Kidney (tissue), 14 donors: ENCODE measurements around the gene PRR5L. TPM values are rescaled to one million over a fixed set of nuclear protein-coding genes. Genes with fewer than 3 reads are reported as not detected.

ENCODE experiments used
- DNase-seq, 5 donors: peaks; one replicate each; pipeline ENCODE4 v3.0.0-alpha.2; 2013 to 2020
- FAIRE-seq: peaks from 2 replicates; lab custom pipeline; 2012; peaks lifted over from hg19 to GRCh38; lab: Jason Lieb, UNC
- H3K27ac ChIP-seq, 2 donors: one replicate each; pipeline ENCODE4 v1.7.0; 2013; ENCODE audit warnings: low read depth in 2 of 2, low read length in 2 of 2, inconsistent platforms in 1 of 2
- H3K27me3 ChIP-seq: one replicate; pipeline ENCODE4 v1.7.1; 2013; ENCODE audit warnings: low read length, inconsistent platforms; ENCODE audit not compliant: control insufficient read depth, insufficient read depth
- H3K36me3 ChIP-seq, 3 donors: one replicate each; pipeline versions ENCODE4 v1.7.0 to v1.7.1; 2013; ENCODE audit warnings: low read length in 3 of 3, control low read depth in 1 of 3, inconsistent platforms in 1 of 3; ENCODE audit not compliant: insufficient read depth in 3 of 3, control insufficient read depth in 2 of 3
- H3K4me1 ChIP-seq, 3 donors: one replicate each; pipeline versions ENCODE4 v1.7.0 to v1.7.1; 2013; ENCODE audit warnings: low read length in 3 of 3, inconsistent platforms in 1 of 3, low read depth in 1 of 3; ENCODE audit not compliant: control insufficient read depth in 2 of 3, insufficient read depth in 2 of 3
- H3K4me3 ChIP-seq, 3 donors: one replicate each; pipeline versions ENCODE4 v1.7.0 to v1.8.1; 2013; ENCODE audit warnings: low read length in 3 of 3, control low read depth in 1 of 3, inconsistent platforms in 1 of 3
- H3K9ac ChIP-seq, 3 donors: one replicate each; pipeline versions ENCODE4 v1.7.0 to v1.7.1; 2013; ENCODE audit warnings: low read length in 3 of 3, control low read depth in 1 of 3, inconsistent platforms in 1 of 3
- H3K9me3 ChIP-seq, 3 donors: one replicate each; pipeline versions ENCODE4 v1.7.0 to v1.7.1; 2013; ENCODE audit warnings: low read length in 3 of 3, control low read depth in 1 of 3, inconsistent platforms in 1 of 3; ENCODE audit not compliant: control insufficient read depth in 2 of 3, insufficient read depth in 1 of 3
- intact Hi-C: fragments of 100-400 bp; cut with DNase I; formaldehyde crosslinking; loops from one replicate; pipeline ENCODE4 v1.11.1; 2022
- polyA plus RNA-seq: library from polyadenylated mRNA; stranded (reverse); fragments of 350-450 nt; fragmentation: Illumina TruSeq; extraction: RNeasy Lipid Tissue Mini Kit (QIAGEN cat#74804); gene quantifications from one replicate; pipeline ENCODE4 v1.2.3, GENCODE V29; 2014; ENCODE audit warnings: low read depth, low replicate concordance; ENCODE audit not compliant: insufficient read depth
- total RNA-seq: library from RNA; stranded (reverse); fragmentation: NEBNext Ultra II Directional; extraction: Animal tissue kit (Norgen Biotek cat#: 25700); gene quantifications from one replicate; pipeline ENCODE4 v1.2.1, GENCODE V29; 2021
- TF ChIP-seq, protein P1 (sequence below): IDR thresholded peaks from 3 replicates; pipeline ENCODE4 v1.5.1; 2012; ENCODE audit warnings: mild to moderate bottlenecking, moderate library complexity, borderline replicate concordance; ENCODE audit not compliant: insufficient read depth; ENCODE audit errors: extremely low read depth
- donor health status: control.
- donor health status: control.
- donor health status: control.
- donor health status: control.
- donor health status: control.
- donor health status: DM: yes; HTN: yes; CAD: no.
- donor health status: Normal renal cell carcinoma (clear cell type).

Gene PRR5L
- total and polyA plus RNA-seq, 2 donors from 2014 or later: 6.3 to 17.5 TPM

DNA sequence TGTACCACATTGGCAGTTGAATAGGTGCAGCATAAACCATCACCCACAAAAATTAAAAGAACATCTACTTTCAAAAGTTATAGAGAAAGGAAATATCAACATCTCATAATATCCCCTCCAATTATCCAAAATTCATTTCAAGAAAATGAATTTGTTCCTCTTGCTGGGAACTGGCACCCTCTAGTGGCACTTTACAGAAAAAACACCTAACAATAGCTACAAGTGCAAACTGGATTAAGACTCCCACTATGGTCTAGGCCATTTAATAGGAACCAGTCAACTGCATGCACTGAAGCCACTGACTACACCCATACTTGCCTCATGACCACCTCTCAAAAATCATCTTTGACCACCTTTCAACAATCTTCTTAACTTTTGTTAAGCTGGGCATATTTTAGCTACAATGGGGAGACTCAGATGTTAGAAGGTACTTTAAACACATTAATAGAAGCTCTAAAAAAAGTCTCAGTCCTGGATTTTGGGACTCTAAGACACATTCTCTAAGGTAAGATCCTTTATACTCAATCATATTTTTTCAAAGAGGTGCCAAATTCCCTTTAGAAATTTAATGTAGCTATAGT, 196.7 kb downstream of the PRR5L start:
- FAIRE-seq: no peak

DNA sequence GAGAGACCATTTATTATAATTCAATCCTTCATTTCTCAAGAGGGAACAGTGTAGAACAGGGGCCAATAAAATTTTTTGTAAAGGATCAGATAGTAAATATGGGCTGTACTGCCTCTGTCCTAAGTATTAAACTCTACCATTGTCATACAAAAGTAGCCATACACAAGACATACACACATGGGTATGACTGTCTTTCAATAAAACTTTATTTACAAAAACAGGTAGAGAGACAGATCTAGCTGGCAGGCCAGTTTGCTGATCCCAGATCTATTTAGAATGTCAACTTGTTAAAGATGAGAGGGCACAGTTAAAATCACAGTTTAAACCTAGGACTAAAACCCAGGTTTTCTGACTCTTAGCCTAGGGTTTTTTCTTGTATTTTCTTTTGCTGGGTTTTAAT, 197.2 kb downstream of the PRR5L start:
- H3K4me3 ChIP-seq: no peak overlapping the region
- no peak for DNase-seq
- H3K9ac ChIP-seq: no peak overlapping the region
- H3K27ac ChIP-seq: no peak overlapping the region
- H3K4me1 ChIP-seq: no peaks in the 10 kb centered on the region
- FAIRE-seq: no peak
- H3K36me3 ChIP-seq: peaks cover 11 to 42% (median 35%) of the 10 kb centered on the region in 3 donors
- no peaks in the 10 kb centered on the region for H3K9me3 ChIP-seq
- TF ChIP-seq, protein P1, sequence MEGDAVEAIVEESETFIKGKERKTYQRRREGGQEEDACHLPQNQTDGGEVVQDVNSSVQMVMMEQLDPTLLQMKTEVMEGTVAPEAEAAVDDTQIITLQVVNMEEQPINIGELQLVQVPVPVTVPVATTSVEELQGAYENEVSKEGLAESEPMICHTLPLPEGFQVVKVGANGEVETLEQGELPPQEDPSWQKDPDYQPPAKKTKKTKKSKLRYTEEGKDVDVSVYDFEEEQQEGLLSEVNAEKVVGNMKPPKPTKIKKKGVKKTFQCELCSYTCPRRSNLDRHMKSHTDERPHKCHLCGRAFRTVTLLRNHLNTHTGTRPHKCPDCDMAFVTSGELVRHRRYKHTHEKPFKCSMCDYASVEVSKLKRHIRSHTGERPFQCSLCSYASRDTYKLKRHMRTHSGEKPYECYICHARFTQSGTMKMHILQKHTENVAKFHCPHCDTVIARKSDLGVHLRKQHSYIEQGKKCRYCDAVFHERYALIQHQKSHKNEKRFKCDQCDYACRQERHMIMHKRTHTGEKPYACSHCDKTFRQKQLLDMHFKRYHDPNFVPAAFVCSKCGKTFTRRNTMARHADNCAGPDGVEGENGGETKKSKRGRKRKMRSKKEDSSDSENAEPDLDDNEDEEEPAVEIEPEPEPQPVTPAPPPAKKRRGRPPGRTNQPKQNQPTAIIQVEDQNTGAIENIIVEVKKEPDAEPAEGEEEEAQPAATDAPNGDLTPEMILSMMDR: no peak
- no peaks in the 10 kb centered on the region for H3K27me3 ChIP-seq
- intact Hi-C loops: no loop called here

More for the DNA sequence above, 196.7 kb downstream of the PRR5L start:
- peaks cover 9 to 41% (median 37%) of the 10 kb centered on the region in 3 donors for H3K36me3 ChIP-seq
- H3K27ac ChIP-seq: no peak overlapping the region
- intact Hi-C loops: no loop called here
- peak in 2 of 5 donors; percentile 42 to 53 for DNase-seq
- no peaks in the 10 kb centered on the region for H3K4me1 ChIP-seq
- H3K4me3 ChIP-seq: no peak overlapping the region
- no peaks in the 10 kb centered on the region for H3K9me3 ChIP-seq
- TF ChIP-seq, protein P1: peak; percentile 63
- no peak overlapping the region for H3K9ac ChIP-seq
- no peaks in the 10 kb centered on the region for H3K27me3 ChIP-seq

DNA sequence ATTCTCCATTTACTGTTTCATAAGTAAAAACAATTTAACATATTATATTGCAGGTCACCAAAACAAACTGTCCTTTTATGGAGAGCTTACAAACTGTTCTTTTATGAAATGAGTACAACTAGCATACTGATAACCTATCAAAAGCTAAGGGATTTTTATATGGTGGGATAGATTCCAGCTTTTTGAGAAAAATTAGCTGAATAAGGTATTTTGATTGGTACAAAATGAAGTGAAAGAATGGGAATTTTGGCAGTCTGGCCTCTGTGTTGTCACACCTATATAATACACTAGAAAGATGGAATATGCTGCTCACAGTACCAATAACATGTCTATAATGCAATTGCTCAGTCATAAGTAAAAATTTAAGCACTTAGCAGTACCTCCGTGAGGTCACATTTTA, 202.6 kb downstream of the PRR5L start:
- TF ChIP-seq, protein P1: no peak
- H3K4me3 ChIP-seq: no peak overlapping the region
- H3K27ac ChIP-seq: no peak overlapping the region
- no peak overlapping the region for H3K9ac ChIP-seq
- H3K4me1 ChIP-seq: peaks cover 0 to 11% (median 3%) of the 10 kb centered on the region in 3 donors
- no peaks in the 10 kb centered on the region for H3K27me3 ChIP-seq
- intact Hi-C loops: no loop called here
- H3K9me3 ChIP-seq: no peaks in the 10 kb centered on the region
- DNase-seq (no peak), FAIRE-seq (no peak)
- H3K36me3 ChIP-seq: peaks cover 6 to 27% (median 11%) of the 10 kb centered on the region in 3 donors
